ENCODE data around the gene OR56A1.

The OR56A1 gene

DNA sequence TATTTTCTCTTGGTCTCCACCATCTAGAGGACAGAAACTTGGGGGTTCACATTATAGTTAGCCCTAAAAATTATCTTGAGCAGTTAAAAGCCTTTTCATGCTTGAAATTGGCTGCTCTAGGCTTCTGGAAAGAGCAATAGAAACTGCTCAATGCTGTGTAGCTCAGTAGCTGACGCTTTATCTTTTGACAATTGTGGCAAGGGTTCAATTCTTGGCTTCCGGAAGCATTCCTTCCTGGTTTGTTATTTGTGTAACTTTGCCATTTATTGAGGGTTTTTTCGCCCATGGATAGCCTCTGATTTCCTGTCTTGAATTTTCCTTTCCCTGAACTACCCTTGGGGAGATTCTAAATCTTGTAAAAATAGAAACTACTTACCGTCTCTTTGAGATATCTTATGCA, 10.3 kb upstream of the OR56A1 start:
- Histone ChIP-seq H2AFZ (ENCODE audit: low read length, unreplicated experiment) (no peak overlapping the region), H3K27ac (ENCODE audit: low read depth, low read length) (no peak overlapping the region), H3K36me3 (ENCODE audit: insufficient read depth, low read length) (no peaks in the 10 kb centered on the region), H3K79me2 (ENCODE audit: control insufficient read depth, insufficient read depth, low read length, unreplicated experiment) (no peaks in the 10 kb centered on the region), H3K4me3 (ENCODE audit: low read depth, low read length) (no peak overlapping the region), H3K4me1 (ENCODE audit: control insufficient read depth, insufficient read depth, low read length, unreplicated experiment) (no peaks in the 10 kb centered on the region), H3K27me3 (ENCODE audit: insufficient read depth, low read length) (no peaks in the 10 kb centered on the region)

DNA sequence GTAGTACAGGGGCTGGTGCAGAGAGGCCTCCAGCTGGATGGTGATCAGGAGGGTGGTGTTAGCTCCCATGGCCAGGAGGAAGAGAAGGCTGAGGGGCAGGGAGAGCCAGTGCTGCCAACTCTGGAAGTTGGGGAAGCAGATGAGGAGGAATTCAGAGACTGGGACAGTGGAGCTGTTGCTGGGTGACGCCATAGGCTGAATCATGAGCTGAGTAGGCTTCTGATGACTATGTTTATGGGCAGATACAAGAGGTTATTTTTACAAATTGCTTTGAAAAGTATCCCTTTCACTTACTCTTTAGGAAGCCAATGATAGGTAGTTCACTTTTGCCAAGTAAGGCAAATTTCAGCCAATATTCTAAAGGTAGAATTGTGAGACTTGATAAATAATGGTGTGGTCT, 3.1 kb downstream of the OR56A1 start:
- Histone ChIP-seq H3K79me2 (ENCODE audit: control insufficient read depth, insufficient read depth, low read length, unreplicated experiment) (no peaks in the 10 kb centered on the region), H3K27me3 (ENCODE audit: insufficient read depth, low read length) (peaks cover 14% of the 10 kb centered on the region)

DNA sequence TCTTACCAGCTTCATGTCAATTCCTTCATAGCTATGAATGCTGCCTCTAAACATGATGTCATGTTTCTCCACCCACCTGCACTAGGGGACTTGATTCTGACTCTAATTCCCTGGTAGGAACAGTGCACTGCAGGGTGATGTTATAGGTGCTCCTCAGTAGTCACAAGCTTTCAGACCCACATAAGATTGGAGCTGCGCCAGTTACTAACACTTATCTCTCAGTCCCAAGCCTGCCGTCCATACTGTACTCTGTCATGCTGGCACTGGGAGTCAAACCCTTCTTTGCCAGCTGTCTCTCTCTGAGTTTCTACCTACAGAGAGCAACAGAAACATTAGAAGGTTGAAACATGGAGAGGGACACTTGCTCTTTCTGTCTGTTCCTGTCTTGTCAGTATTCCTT, 5.5 kb downstream of the OR56A1 start:
- Histone ChIP-seq H3K4me3 (ENCODE audit: low read depth, low read length) (no peak overlapping the region), H3K27me3 (ENCODE audit: insufficient read depth, low read length) (peaks cover 20% of the 10 kb centered on the region), H3K36me3 (ENCODE audit: insufficient read depth, low read length) (no peaks in the 10 kb centered on the region), H3K79me2 (ENCODE audit: control insufficient read depth, insufficient read depth, low read length, unreplicated experiment) (no peaks in the 10 kb centered on the region), H3K27ac (ENCODE audit: low read depth, low read length) (no peak overlapping the region), H2AFZ (ENCODE audit: low read length, unreplicated experiment) (no peak overlapping the region), H3K4me1 (ENCODE audit: control insufficient read depth, insufficient read depth, low read length, unreplicated experiment) (no peaks in the 10 kb centered on the region)

More for the DNA sequence above, 3.1 kb downstream of the OR56A1 start:
- no peaks in the 10 kb centered on the region for H3K36me3 ChIP-seq (ENCODE audit: insufficient read depth, low read length)
- H3K4me1 ChIP-seq (ENCODE audit: control insufficient read depth, insufficient read depth, low read length, unreplicated experiment) = no peaks in the 10 kb centered on the region
- no peak overlapping the region for H3K27ac ChIP-seq (ENCODE audit: low read depth, low read length)
- H2AFZ ChIP-seq (ENCODE audit: low read length, unreplicated experiment) = no peak overlapping the region
- H3K4me3 ChIP-seq (ENCODE audit: low read depth, low read length) = no peak overlapping the region

DNA sequence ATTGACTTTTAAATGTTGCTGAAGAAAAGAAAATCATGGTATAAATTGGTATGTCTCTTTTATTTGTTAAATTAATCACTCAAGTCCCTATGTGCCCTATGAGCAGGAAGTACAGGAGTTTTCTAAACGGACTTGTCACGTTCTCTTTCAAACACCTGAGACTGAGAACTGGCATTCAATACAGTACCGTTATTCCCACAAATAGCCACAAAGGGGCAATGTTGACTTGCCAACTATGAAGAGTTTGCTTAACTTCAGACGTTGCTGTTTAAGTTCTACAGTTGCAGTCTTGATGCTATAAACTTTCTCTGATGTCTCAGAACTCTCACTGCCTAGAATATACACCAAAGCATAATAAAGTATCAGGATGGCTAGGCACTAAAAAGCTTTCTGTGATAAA, 7.6 kb downstream of the OR56A1 start:
- Histone ChIP-seq H3K79me2 (ENCODE audit: control insufficient read depth, insufficient read depth, low read length, unreplicated experiment) (no peaks in the 10 kb centered on the region), H3K27me3 (ENCODE audit: insufficient read depth, low read length) (peaks cover 20% of the 10 kb centered on the region), H2AFZ (ENCODE audit: low read length, unreplicated experiment) (no peak overlapping the region), H3K4me1 (ENCODE audit: control insufficient read depth, insufficient read depth, low read length, unreplicated experiment) (no peaks in the 10 kb centered on the region), H3K27ac (ENCODE audit: low read depth, low read length) (no peak overlapping the region), H3K4me3 (ENCODE audit: low read depth, low read length) (no peak overlapping the region), H3K36me3 (ENCODE audit: insufficient read depth, low read length) (no peaks in the 10 kb centered on the region)

DNA sequence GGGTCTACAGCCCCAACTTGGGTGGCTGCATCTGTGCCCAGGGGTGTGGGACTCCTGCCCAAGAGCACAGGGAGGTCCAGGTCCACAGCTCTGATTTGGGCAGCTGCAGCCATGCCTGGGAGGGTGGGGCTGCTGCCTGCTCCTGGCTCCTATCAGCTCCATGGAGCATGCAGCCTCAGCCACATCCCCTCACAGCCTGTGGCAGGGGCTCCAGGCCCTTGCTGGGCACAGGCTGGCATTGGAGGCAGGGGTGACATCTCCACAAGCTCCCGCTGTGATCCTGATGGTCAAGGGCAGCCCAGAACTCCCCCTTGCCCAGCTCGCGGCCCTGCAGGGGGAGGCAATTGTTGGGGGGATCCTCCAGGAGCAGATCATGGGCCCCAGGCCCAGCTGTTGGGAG, 17.5 kb downstream of the OR56A1 start:
- Histone ChIP-seq H3K36me3 (ENCODE audit: insufficient read depth, low read length) (no peaks in the 10 kb centered on the region), H3K27ac (ENCODE audit: low read depth, low read length) (no peak overlapping the region), H2AFZ (ENCODE audit: low read length, unreplicated experiment) (no peak overlapping the region), H3K4me1 (ENCODE audit: control insufficient read depth, insufficient read depth, low read length, unreplicated experiment) (no peaks in the 10 kb centered on the region), H3K4me3 (ENCODE audit: low read depth, low read length) (no peak overlapping the region), H3K79me2 (ENCODE audit: control insufficient read depth, insufficient read depth, low read length, unreplicated experiment) (no peaks in the 10 kb centered on the region), H3K27me3 (ENCODE audit: insufficient read depth, low read length) (0 out of 2 replicates have a peak, but pooled peaks cover 3% of the 10 kb centered on the region)

DNA sequence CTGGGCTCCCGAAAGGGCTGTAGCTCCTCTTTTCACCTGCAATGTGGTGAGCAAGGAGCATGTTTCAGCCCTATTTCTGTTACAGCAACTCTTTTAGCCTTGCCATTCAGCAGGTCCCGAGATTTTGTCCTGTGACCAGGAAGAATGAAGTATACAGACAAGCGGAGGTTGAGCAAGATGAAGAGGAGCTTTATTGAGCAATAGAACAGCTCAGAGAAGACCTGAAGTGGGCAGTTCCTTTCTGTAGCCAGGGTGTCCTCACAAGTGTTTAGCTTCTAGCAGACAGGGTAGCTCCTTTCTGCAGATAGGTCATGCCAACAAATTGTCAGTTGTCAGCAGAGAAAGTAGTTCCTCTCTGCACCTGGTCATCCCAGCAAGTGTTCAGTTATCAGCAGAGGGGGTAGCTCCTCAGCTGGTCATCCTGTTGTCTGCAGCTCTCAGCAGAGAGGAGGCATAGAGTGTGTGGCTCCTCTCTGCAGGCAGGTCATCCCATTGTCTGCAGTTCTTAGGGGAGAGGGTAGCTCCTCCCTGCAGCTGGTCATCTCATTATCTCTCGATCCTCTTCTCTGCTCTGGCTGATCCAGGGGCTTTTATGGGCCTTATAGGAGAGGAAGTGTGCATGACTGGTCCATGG, 18.4 kb downstream of the OR56A1 start:
- no peak overlapping the region for H3K27ac ChIP-seq (ENCODE audit: low read depth, low read length)
- H3K4me3 ChIP-seq (ENCODE audit: low read depth, low read length) = no peak overlapping the region
- no peak overlapping the region for H2AFZ ChIP-seq (ENCODE audit: low read length, unreplicated experiment)
- no peaks in the 10 kb centered on the region for H3K79me2 ChIP-seq (ENCODE audit: control insufficient read depth, insufficient read depth, low read length, unreplicated experiment)
- H3K4me1 ChIP-seq (ENCODE audit: control insufficient read depth, insufficient read depth, low read length, unreplicated experiment) = no peaks in the 10 kb centered on the region
- H3K27me3 ChIP-seq (ENCODE audit: insufficient read depth, low read length) = peaks cover 3% of the 10 kb centered on the region; the same call in 1 of the 2 replicates
- H3K36me3 ChIP-seq (ENCODE audit: insufficient read depth, low read length) = no peaks in the 10 kb centered on the region

DNA sequence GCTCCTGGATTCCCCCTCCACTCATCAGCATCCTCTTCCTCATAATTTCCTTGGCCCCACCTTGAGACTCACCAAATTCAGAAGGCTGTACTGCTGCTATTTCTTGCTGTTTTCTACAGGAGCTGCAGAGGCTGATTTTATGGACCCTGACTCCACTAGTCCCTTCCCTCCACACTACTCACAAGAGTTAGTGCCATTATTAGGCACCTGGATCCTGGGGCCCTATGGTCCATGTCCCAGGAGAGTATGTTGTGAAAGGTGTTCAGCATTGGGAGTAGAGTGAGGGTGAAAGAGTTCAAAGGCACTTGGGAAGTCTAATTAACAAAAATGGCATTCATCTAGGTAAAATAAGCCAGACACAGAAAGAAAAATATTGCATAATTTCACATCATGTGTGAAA, 23.7 kb downstream of the OR56A1 start, which contains the start of gene OR56A4:
OR56A4 (minus strand) TSS at position 101 of the 400 bp plus-strand sequence. CDS start 3,954 bp downstream, outside the sequence.
- Histone ChIP-seq H3K79me2 (ENCODE audit: control insufficient read depth, insufficient read depth, low read length, unreplicated experiment) (no peaks in the 10 kb centered on the region), H3K4me1 (ENCODE audit: control insufficient read depth, insufficient read depth, low read length, unreplicated experiment) (no peaks in the 10 kb centered on the region), H3K27ac (ENCODE audit: low read depth, low read length) (no peak within 1 kb of the TSS), H3K36me3 (ENCODE audit: insufficient read depth, low read length) (no peaks in the 10 kb centered on the region), H2AFZ (ENCODE audit: low read length, unreplicated experiment) (no peak within 1 kb of the TSS), H3K4me3 (ENCODE audit: low read depth, low read length) (no peak within 1 kb of the TSS), H3K27me3 (ENCODE audit: insufficient read depth, low read length) (peaks cover 7% of the 10 kb centered on the region; the same call in 1 of the 2 replicates)

DNA sequence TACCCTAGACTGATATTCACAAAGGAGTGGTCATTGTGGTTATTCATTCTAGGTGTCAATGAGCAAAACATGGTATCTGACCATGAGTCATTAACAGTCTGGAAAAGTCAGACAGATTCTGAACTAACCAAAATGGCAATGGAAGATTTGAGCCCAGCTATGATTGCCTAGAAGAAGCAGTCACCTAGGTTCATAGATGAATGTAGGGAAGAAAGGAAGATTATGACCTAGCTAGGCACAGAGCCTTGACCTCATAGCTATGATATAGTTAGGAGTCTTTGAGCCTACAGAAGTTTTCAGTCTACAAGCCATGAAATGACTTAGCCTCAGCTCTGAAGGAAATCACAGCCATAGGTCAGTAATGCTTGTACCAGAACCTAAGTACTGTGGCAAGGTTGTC, 24.2 kb downstream of the OR56A1 start:
- Histone ChIP-seq H2AFZ (ENCODE audit: low read length, unreplicated experiment) (no peak overlapping the region), H3K27ac (ENCODE audit: low read depth, low read length) (no peak overlapping the region), H3K79me2 (ENCODE audit: control insufficient read depth, insufficient read depth, low read length, unreplicated experiment) (no peaks in the 10 kb centered on the region), H3K4me1 (ENCODE audit: control insufficient read depth, insufficient read depth, low read length, unreplicated experiment) (no peaks in the 10 kb centered on the region), H3K27me3 (ENCODE audit: insufficient read depth, low read length) (peaks cover 7% of the 10 kb centered on the region; the same call in 1 of the 2 replicates), H3K4me3 (ENCODE audit: low read depth, low read length) (no peak overlapping the region), H3K36me3 (ENCODE audit: insufficient read depth, low read length) (no peaks in the 10 kb centered on the region)

DNA sequence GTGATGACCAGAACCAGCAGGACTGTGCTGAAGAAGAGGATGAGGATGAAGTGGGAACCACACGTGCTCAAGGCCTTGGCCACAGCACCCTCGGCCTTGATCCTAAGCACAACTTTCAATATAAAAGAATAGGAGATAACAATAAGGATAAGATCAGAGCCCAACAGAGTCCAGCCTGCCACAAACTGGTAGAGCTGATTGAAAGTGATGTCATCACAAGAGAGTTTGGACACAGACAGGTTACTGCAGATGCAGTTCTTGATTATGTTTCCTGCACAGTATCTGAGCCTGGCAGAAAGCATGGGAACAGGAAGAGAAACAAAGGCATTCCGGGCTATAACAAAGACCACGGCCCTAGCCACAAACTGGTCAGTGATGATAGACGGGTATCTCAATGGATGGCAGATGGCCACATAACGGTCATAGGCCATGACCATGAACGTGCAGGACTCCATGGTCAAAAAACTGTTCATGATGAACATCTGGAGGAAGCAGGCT, 28.3 kb downstream of the OR56A1 start:
- H2AFZ ChIP-seq (ENCODE audit: low read length, unreplicated experiment) = no peak overlapping the region
- no peak overlapping the region for H3K4me3 ChIP-seq (ENCODE audit: low read depth, low read length)
- H3K4me1 ChIP-seq (ENCODE audit: control insufficient read depth, insufficient read depth, low read length, unreplicated experiment) = no peaks in the 10 kb centered on the region
- H3K27ac ChIP-seq (ENCODE audit: low read depth, low read length) = no peak overlapping the region
- peaks cover 4% of the 10 kb centered on the region; the same call in 1 of the 2 replicates for H3K27me3 ChIP-seq (ENCODE audit: insufficient read depth, low read length)
- no peaks in the 10 kb centered on the region for H3K79me2 ChIP-seq (ENCODE audit: control insufficient read depth, insufficient read depth, low read length, unreplicated experiment)
- H3K36me3 ChIP-seq (ENCODE audit: insufficient read depth, low read length) = no peaks in the 10 kb centered on the region

DNA sequence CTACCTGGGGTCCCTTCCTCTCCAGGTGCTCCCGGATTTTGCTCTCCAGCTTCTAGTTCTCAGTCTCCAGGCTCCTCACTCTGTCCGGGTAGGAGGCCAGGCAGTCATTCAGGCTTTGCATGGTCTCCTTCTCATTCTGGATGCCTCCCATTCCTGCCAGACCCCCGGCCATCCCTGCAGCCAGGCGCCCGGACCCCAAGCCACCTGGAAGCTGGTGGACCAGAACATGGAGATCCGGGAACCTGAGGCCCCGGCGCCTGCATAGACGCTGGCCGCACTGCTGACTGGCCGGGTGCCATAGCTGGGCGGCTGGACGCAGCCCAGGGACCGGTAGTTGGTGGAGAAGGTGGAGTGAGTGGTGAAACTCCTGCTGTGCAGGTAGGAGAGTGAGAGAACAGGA, 35.8 kb downstream of the OR56A1 start:
- Histone ChIP-seq H2AFZ (ENCODE audit: low read length, unreplicated experiment) (no peak overlapping the region), H3K4me3 (ENCODE audit: low read depth, low read length) (no peak overlapping the region), H3K79me2 (ENCODE audit: control insufficient read depth, insufficient read depth, low read length, unreplicated experiment) (no peaks in the 10 kb centered on the region), H3K4me1 (ENCODE audit: control insufficient read depth, insufficient read depth, low read length, unreplicated experiment) (no peaks in the 10 kb centered on the region), H3K36me3 (ENCODE audit: insufficient read depth, low read length) (no peaks in the 10 kb centered on the region), H3K27me3 (ENCODE audit: insufficient read depth, low read length) (no peaks in the 10 kb centered on the region), H3K27ac (ENCODE audit: low read depth, low read length) (no peak overlapping the region)

DNA sequence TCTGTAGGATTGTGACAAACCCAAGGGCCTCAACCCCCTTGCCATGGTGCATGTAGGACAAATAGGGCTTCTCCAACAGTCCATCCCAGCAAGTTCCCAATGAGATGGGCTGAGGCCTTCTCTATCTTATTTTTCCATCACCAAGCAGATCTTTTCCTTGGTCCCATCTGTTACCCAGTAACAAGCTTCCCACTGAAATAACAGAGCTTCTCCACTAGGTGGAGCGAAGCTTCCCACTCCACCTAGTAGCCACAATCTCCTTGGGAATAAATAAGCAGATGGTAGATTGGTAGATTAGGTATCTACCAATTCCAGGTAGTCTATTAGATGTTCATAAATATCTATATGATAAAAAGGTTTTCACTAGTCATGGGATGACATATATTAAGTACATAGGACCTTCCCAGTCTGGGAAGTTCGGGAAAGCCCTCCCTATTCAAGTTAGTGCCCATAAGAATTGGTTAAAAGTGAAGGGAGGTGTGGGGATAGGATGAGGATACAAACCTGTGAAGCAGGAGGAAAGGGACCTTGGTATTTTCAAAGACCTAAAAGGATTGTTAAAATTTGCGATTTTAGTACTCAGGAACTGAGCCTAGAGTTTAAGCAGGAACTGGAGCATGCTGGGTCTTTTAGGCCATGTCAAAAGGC, 37.8 kb downstream of the OR56A1 start:
- Histone ChIP-seq H3K4me1 (ENCODE audit: control insufficient read depth, insufficient read depth, low read length, unreplicated experiment) (no peaks in the 10 kb centered on the region), H3K27me3 (ENCODE audit: insufficient read depth, low read length) (no peaks in the 10 kb centered on the region), H3K36me3 (ENCODE audit: insufficient read depth, low read length) (no peaks in the 10 kb centered on the region), H3K79me2 (ENCODE audit: control insufficient read depth, insufficient read depth, low read length, unreplicated experiment) (no peaks in the 10 kb centered on the region), H3K4me3 (ENCODE audit: low read depth, low read length) (no peak overlapping the region), H3K27ac (ENCODE audit: low read depth, low read length) (no peak overlapping the region), H2AFZ (ENCODE audit: low read length, unreplicated experiment) (no peak overlapping the region)
